Large intestine (tissue), 3 donors: Measurements from ENCODE around the gene NRXN3. TPM values are rescaled to one million over a fixed set of nuclear protein-coding genes. Genes with fewer than 3 reads are reported as not detected.

ENCODE experiments used
- DNase-seq, 2 donors: peaks; one replicate each; pipeline versions ENCODE4 v3.0.0 to v3.0.0-alpha.2; 2013
- H3K27ac ChIP-seq: one replicate; pipeline ENCODE4 v1.5.1; 2013; ENCODE audit warnings: low read length
- H3K27me3 ChIP-seq: 2 replicates; pipeline ENCODE4 v1.6.1; 2013; ENCODE audit warnings: low read length; ENCODE audit not compliant: control insufficient read depth, insufficient read depth
- H3K36me3 ChIP-seq: 2 replicates; pipeline ENCODE4 v1.6.1; 2013; ENCODE audit warnings: low read length; ENCODE audit not compliant: control insufficient read depth, insufficient read depth
- H3K4me1 ChIP-seq: one replicate; pipeline ENCODE4 v1.6.1; 2013; ENCODE audit warnings: low read length; ENCODE audit not compliant: control insufficient read depth, insufficient read depth
- H3K4me3 ChIP-seq: one replicate; pipeline ENCODE4 v1.5.1; 2013; ENCODE audit warnings: low read length
- H3K9me3 ChIP-seq: one replicate; pipeline ENCODE4 v1.6.1; 2013; ENCODE audit warnings: mild to moderate bottlenecking, low read depth, low read length, moderate library complexity; ENCODE audit not compliant: control insufficient read depth
- WGBS: methylation state at CpG from one replicate; pipeline ENCODE4 v1.1.5; 2013; ENCODE audit warnings: low lambda C conversion rate; ENCODE audit not compliant: insufficient coverage; 5-methylcytosine and 5-hydroxymethylcytosine counted together
- polyA plus RNA-seq: library from polyadenylated mRNA; unstranded; fragments of 120-200 nt; gene quantifications from one replicate; pipeline ENCODE4 v1.2.1, GENCODE V29; 2013

The NRXN3 gene
- polyA plus RNA-seq, 1 donor, result 12.8 TPM

DNA sequence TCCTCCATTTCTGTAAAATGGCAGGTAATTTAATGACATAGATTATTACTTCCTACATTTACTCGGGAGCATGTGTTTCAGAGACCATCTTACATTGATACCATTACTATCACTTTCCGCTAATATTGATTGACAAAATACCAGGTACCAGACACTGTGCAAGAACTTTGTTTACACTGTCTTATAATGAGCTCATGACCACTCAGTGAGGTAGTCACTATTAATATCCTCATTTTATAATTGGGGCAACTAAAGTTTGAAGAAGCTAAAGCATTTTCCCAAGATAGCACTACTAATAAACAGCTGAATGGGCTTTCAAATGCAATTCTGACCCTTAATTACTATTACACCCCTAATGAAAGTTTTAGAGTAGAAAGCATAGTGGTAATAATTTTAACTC, 1306.4 kb downstream of the NRXN3 start:
- no peaks in the 10 kb centered on the region for H3K9me3 ChIP-seq
- no CpG with 5 or more reads among the region's 2 CpGs for WGBS
- H3K4me3 ChIP-seq, result no peak overlapping the region
- H3K27ac ChIP-seq, result no peak overlapping the region
- no peak for DNase-seq
- H3K27me3 ChIP-seq, result no peaks in the 10 kb centered on the region
- H3K36me3 ChIP-seq, result no peaks in the 10 kb centered on the region
- no peaks in the 10 kb centered on the region for H3K4me1 ChIP-seq

DNA sequence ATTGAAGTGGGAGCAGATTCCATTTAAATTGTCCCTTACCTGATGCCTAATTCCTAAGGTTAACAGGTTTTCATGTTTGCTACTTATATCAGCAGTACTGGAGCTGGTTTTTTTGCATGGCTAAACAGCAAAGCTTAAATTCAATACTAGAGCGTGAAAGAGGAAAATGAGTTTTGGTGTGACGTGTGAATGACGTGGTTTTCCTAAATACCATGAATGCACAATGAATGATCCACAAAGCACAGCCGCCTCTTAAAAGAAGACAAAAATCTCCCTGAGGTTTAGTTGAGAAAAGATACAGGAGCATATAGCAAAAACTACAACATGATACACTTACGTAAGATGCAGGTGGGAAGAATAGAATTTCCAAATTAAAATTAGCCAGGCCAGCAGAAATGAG, 1310.0 kb downstream of the NRXN3 start:
- Histone ChIP-seq H3K27ac (no peak overlapping the region), H3K36me3 (no peaks in the 10 kb centered on the region), H3K4me3 (no peak overlapping the region), H3K4me1 (no peaks in the 10 kb centered on the region), H3K27me3 (no peaks in the 10 kb centered on the region), H3K9me3 (no peaks in the 10 kb centered on the region)
- no peak for DNase-seq
- WGBS, result 100% methylated on average over 2 of the region's 5 CpGs

DNA sequence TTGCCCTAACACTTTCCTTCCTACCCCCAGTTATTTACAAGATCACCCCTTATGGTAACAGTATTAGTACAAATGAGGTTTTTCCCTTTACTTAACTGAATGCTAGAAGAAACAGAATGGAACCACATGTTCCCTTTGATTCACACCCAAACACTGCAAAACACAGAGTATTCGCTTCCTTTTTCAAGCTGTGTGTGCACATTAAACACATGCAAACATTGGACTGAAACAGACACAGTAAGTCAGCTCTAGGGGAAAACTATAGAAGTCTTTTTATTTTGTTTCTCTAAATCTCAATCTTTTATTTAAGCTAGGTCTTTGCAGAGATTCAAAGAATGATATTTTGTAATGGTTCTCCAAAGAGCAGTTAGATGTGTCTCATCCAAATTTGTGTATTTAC, 1312.7 kb downstream of the NRXN3 start:
- Histone ChIP-seq H3K4me1 (no peaks in the 10 kb centered on the region), H3K36me3 (no peaks in the 10 kb centered on the region), H3K27me3 (no peaks in the 10 kb centered on the region), H3K27ac (no peak overlapping the region), H3K9me3 (no peaks in the 10 kb centered on the region), H3K4me3 (no peak overlapping the region)
- WGBS, result no CpG with 5 or more reads among the region's 1 CpG
- DNase-seq, result no peak

DNA sequence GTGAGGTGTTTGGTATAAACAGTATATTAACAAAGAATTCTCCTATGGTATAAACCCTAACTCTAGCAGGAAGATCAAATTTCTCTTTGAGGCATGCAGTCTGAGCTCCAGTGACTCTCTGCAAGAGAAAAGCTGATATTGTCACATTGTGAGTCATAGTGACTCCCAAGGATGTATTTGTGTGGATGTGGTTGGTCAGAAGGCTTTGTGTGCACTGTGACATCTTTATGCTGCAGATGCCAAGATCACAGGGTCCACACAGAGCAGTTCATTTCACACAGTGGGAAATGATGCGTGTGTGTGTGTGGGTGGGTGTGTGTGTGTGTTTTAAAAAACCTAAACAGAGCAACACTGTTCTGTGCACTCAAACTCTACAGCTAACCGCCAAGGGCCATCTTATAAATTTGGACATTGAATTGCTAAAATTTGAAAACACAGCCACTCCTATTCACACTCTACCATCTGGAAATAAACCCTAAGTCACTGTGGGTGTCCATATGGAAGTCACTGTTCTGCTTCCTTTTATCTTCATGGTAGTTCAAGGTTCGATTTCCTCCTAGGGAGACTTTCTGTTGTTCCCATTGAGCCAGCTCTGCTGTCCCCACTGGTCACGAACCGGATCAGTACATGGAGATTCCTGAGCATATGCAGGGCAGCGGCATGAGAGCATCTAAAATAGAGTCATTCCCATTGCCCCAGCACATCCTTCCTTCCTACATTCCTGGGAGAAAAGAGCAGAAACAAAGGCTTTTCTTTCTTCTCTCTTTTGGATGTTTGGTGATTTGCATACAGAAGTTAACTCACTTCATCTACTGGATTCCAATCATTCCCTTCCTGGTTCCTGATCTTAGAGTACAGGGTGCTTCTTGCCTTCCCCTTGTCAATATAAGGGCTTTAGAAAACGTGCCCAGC, 1313.6 kb downstream of the NRXN3 start:
- no peak for DNase-seq
- Histone ChIP-seq H3K9me3 (no peaks in the 10 kb centered on the region), H3K27me3 (no peaks in the 10 kb centered on the region), H3K36me3 (no peaks in the 10 kb centered on the region), H3K27ac (no peak overlapping the region), H3K4me3 (no peak overlapping the region), H3K4me1 (no peaks in the 10 kb centered on the region)
- WGBS, result no CpG with 5 or more reads among the region's 7 CpGs

DNA sequence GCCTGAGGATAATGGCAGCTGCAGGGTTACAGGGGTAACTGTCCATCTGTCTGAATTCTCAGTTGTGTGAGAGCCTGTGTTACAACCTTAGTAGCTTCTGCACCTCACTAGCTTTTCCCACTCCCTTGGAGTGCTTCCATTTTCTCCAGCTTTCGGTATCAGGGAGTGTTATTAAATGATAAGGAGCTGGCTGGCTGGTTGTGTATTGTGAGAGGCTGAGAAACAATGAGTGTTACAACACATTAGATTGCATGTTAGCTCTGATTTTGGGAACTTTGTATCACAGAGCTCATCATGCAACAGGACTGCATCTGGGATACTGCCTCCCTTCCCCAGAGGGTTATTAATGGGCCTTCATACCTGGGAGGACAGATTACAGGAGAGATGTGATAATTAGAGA, 1317.5 kb downstream of the NRXN3 start:
- DNase-seq, result no peak
- H3K4me1 ChIP-seq, result no peaks in the 10 kb centered on the region
- no peak overlapping the region for H3K4me3 ChIP-seq
- no peaks in the 10 kb centered on the region for H3K36me3 ChIP-seq
- no peaks in the 10 kb centered on the region for H3K27me3 ChIP-seq
- H3K27ac ChIP-seq, result no peak overlapping the region
- no CpG with 5 or more reads among the region's 1 CpG for WGBS
- no peaks in the 10 kb centered on the region for H3K9me3 ChIP-seq

DNA sequence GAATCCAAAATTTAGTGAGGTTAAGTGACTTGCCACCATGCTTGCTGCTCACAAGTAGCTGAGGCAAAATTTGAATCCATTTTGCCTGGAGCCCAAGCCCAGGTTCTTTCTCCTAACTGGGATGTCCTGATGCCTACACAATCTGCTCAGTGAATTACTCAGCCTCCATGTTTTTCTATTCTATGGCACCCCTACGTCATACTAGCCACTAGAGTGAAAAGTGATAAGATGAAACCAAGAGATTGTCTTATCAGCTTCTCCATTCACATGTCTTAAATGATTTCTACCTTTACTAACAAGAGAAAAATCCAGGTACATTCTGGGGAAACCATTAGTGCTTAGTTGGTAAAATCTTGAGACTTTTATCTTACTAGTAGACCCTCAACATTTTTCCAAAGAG, 1321.0 kb downstream of the NRXN3 start:
- no CpG with 5 or more reads among the region's 1 CpG for WGBS
- Histone ChIP-seq H3K36me3 (no peaks in the 10 kb centered on the region), H3K4me1 (no peaks in the 10 kb centered on the region), H3K27ac (no peak overlapping the region), H3K27me3 (no peaks in the 10 kb centered on the region), H3K4me3 (no peak overlapping the region), H3K9me3 (no peaks in the 10 kb centered on the region)
- DNase-seq, result no peak

DNA sequence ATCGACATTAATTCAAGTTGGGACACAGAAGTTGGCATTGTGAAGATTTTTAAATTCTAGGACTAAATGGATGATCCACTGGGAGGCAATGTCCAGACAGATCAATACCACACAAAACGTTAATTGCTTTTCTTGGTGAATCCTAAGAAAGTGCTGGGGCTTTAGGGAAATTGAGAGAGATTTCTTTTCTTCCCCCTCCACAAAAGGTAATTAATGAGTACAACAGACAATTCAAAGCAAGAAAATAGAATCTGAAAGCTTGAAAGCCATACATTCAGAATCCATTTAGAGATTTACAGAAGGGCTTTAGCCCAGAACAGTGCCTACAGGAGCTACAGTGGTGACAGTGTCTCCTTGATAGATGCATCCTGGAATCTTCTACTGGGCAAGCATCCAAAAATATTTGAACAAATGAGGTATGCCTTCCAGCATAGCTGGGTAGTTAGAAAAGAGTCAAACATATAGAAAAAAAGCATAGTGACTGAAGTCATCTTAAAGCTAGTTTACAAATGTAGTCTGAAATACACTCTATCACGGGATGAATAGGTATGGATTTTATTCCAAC, 1323.0 kb downstream of the NRXN3 start:
- no peaks in the 10 kb centered on the region for H3K9me3 ChIP-seq
- no peaks in the 10 kb centered on the region for H3K4me1 ChIP-seq
- H3K27me3 ChIP-seq, result no peaks in the 10 kb centered on the region
- no peaks in the 10 kb centered on the region for H3K36me3 ChIP-seq
- no peak overlapping the region for H3K27ac ChIP-seq
- 100% methylated on average over 1 of the region's 3 CpGs for WGBS
- H3K4me3 ChIP-seq, result no peak overlapping the region
- DNase-seq, result no peak

DNA sequence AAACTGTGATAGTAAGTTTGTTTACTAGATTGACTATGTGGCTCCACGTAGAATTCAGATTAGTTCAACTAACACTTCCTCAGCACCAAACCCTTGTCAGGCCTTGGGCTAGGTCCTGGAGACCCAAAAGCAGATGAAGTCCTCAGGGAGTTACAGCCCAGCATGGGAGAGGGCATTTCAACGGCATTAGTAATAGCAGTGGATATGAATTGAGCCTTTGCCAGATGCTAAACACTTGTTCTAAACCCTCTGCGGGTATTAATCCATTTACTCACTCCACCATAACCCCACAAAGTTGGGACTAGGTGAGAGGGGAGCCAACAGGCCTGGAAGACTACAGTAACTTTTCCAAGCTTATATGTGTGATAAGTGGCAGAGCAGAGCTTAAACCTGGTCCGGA, 1326.5 kb downstream of the NRXN3 start:
- WGBS, result no CpG with 5 or more reads among the region's 4 CpGs
- Histone ChIP-seq H3K4me1 (no peaks in the 10 kb centered on the region), H3K9me3 (no peaks in the 10 kb centered on the region), H3K36me3 (no peaks in the 10 kb centered on the region), H3K27ac (no peak overlapping the region), H3K4me3 (no peak overlapping the region), H3K27me3 (no peaks in the 10 kb centered on the region)
- no peak for DNase-seq

DNA sequence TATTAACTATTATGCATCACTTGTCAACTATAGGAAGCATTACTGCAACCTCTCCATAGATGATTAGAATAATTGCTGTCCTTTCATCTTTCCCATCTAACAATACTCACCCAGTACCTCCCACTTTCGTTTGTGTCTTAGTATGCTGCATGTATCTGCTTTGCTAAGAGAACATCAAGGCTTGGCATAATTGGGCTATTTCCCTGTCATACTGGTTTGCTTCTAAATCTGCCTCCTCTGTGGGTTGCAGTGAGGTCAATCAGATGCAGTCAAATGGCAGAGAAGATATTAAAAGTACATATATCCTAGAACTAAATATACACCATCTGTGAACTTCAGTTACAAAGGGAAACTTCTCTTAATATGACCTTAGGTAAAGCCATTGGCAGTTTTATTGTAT, 1330.3 kb downstream of the NRXN3 start:
- Histone ChIP-seq H3K4me1 (no peaks in the 10 kb centered on the region), H3K27ac (no peak overlapping the region), H3K36me3 (no peaks in the 10 kb centered on the region), H3K27me3 (no peaks in the 10 kb centered on the region), H3K9me3 (no peaks in the 10 kb centered on the region), H3K4me3 (no peak overlapping the region)
- no peak for DNase-seq
- WGBS, result 100% methylated on average over 1 of the region's 1 CpG

DNA sequence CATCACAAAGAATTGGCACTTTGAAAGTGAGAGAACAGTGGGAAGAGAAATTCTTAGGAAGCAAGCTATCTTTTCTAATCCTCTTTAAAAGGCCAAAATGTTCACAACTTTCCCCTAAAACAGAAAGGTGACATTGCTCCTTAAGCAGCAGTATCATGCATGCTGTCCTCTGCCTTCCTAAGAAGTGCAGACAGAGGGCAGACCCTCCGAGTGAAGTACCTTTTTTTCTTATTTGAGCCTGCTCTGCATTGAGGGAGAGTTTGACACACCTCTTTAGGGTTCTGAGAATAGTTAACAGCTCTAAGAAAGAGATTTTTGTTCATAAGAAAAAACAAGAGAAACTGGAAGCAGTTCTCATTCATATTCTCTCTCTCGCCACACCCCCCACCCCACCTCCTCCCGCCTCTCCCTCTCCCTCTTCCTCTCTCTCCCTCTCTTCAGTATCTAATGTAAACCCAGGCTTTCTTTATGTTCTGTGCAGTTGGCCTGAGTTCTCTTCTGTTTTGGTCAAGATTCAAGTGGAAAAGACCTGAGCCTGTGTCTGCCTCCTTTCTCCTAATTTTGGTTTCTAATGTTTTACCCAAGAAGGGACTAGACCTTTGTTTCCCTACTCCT, 1332.1 kb downstream of the NRXN3 start:
- Histone ChIP-seq H3K27ac (no peak overlapping the region), H3K4me1 (no peaks in the 10 kb centered on the region), H3K27me3 (no peaks in the 10 kb centered on the region), H3K9me3 (no peaks in the 10 kb centered on the region), H3K36me3 (no peaks in the 10 kb centered on the region), H3K4me3 (no peak overlapping the region)
- no CpG with 5 or more reads among the region's 3 CpGs for whole genome bisulfite sequencing
- no peak for DNase-seq
